ENCODE data around the gene DCHS1.

Gene DCHS1

DNA sequence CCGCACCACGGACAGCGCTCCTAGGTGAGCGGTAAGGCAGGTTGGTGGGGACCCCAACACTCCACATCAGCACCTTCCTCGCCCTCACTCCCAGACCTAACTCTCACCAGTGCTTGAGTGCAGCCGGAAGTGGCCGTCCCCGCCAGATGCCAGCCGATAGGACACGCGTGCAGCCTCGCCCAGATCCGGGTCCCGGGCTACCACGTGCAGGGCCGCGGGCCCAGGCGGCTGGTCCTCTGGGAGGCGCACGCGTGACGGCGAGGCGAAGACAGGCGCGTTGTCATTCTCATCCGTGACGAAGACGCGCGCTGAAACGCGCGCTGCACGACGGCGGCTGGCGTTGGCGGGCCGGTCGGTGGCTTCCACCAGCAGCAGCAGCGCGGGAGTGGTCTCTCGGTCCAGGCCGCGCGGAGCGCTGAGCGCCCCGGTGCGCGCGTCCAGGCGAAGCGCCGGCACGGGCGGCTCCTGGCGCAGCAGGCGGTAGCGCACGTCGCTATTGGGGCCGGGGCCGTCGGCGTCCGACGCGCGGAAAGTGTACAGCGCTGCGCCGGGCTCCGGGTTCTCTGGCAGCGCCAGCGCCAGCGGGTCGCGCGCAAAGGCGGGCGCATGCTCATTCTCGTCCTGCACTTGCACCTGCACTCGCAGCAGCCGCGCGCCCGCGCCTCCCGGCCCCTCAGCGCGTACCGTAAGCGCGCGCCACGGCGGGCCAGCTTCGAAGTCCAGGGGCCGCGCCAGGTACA, 25.5 kb downstream of the DCHS1 start:
- TF ChIP-seq, protein P1, sequence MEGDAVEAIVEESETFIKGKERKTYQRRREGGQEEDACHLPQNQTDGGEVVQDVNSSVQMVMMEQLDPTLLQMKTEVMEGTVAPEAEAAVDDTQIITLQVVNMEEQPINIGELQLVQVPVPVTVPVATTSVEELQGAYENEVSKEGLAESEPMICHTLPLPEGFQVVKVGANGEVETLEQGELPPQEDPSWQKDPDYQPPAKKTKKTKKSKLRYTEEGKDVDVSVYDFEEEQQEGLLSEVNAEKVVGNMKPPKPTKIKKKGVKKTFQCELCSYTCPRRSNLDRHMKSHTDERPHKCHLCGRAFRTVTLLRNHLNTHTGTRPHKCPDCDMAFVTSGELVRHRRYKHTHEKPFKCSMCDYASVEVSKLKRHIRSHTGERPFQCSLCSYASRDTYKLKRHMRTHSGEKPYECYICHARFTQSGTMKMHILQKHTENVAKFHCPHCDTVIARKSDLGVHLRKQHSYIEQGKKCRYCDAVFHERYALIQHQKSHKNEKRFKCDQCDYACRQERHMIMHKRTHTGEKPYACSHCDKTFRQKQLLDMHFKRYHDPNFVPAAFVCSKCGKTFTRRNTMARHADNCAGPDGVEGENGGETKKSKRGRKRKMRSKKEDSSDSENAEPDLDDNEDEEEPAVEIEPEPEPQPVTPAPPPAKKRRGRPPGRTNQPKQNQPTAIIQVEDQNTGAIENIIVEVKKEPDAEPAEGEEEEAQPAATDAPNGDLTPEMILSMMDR (IDR thresholded peaks at IDR 0.05; ENCODE audit: extremely low read depth, missing control alignments), result no peak
- no peak for DNase-seq (ENCODE audit: low spot score)

DNA sequence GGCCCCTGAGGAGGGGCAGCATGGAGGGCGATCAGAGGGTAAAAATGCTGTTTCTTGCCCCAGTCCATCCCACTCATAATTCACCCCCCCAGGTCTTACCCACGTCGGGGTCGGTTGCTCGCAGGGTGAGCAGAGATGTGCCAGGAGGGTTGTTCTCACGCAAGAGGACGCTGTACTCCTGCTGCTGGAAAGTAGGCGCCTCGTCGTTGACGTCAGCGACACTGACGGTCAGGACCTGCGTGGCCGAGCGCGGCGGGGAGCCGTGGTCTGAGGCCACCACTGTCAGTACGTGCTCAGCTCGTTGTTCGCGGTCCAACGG, 26.1 kb downstream of the DCHS1 start:
- TF ChIP-seq, protein P1 (IDR thresholded peaks at IDR 0.05; ENCODE audit: extremely low read depth, missing control alignments), result no peak
- no peak for DNase-seq (ENCODE audit: low spot score)

DNA sequence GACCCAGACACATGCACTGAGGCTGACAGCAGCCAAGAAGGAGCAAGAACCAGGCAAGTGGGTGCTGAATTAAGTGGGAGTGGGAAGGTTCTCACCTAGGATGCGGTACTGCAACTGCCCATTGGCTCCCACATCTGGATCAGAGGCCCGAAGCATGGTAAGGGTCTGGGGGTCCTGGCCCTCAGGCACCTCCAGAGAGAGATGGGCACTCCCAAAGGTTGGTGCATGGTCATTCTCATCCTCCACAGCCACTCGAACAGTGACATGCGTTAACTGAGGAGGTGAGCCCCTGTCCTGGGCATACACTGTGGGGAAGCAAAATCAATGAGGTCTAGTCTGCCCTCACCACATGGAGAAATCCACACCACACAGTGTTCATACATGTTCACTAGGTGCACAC, 27.1 kb downstream of the DCHS1 start:
- DNase-seq (ENCODE audit: low spot score), result no peak
- TF ChIP-seq, protein P1 (IDR thresholded peaks at IDR 0.05; ENCODE audit: extremely low read depth, missing control alignments), result no peak

DNA sequence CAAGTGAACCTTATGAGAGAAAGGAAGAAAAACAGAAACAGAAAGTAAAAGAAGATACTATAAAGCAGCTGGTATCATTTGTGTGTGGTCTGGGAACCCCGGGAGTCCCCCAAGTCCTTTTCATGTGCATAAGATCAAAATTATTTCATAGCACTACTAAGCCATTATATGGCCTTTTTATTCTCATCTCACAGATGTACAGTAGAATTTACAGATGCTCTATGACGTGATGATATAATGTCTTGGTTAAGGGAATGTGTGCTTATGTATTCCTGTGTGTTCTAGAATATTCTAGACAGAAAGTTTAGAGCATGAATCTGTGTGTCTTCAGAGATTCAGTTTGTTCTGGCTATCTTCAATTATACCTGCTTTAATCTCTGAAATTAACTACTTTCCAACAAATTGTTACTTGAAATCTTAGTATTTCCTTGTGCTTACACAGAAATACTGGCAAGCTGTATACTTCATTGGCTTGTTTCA, 27.8 kb downstream of the DCHS1 start:
- DNase-seq (ENCODE audit: low spot score), result peak; percentile 83
- TF ChIP-seq, protein P1 (IDR thresholded peaks at IDR 0.05; ENCODE audit: extremely low read depth, missing control alignments), result no peak

DNA sequence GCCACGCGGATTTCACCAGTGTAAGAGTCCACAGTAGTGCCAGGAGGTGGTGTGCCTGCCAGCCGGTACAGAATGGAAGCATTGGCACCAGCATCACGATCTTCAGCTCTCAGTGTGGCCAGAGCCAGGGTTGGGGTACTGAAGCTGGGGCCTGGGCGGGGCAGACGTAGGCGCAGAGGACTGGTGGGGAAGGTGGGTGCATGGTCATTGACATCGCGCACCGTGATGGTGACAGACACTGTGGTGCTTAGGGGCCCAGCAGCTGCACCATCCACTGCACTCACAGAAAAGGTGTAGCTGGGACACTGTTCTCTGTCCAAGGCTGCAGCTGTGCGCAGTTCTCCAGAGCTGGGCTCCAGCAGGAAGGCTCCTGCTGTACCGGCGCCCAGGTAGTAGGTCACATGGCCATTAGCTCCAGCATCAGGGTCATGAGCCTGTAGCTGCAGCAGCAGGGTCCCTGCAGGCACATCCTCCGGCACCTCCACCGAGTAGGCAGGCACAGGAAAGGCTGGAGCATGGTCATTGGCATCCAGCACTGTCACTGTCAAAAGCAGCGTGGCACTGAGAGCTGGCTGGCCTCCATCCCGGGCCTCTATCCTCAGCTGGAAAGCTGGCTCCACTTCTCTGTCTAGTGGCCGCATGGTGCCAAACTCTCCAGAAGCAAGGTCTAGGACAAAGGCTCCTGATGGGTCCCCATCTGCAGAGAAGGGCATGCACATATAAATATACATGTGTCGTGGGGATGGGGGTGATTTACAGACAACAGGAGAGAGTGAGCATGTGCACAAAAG, 28.4 kb downstream of the DCHS1 start:
- DNase-seq (ENCODE audit: low spot score), result no peak
- TF ChIP-seq, protein P1 (IDR thresholded peaks at IDR 0.05; ENCODE audit: extremely low read depth, missing control alignments), result no peak

DNA sequence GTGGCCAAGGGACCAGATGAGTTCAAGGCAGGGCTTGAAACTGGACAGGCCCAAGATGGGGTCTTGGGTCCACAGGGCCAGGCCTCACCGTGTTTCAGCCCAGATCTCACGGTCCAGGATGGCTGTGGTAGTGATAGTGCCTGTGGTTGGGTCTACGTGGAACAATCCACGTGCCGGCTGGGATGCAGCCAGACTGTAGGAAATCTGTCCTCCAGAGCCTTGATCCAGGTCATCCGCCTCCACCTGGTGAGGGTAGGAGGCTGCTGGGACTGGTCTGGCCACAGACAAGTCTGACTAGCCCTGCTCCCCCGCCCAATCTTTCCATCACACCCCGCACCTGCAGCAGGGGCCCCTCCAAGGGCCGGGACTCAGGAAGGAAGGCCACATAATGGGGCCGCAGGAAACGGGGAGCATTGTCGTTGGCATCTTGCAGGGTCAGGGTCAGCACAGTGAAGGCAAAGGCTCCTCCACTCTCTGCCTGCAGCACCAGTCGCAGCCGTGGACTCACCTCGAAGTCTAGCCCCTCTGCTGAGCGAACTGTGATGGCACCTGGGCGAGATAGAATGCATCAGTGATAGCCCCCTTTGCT, 29.7 kb downstream of the DCHS1 start:
- TF ChIP-seq, protein P1 (IDR thresholded peaks at IDR 0.05; ENCODE audit: extremely low read depth, missing control alignments), result no peak

More for the DNA sequence above, 29.7 kb downstream of the DCHS1 start:
- DNase-seq (ENCODE audit: low spot score), result no peak

All from GM20000 (cell line).